ENCODE results near the gene RFTN1. TPM values are rescaled to one million over a fixed set of nuclear protein-coding genes. Genes with fewer than 3 reads are reported as not detected.

The RFTN1 gene
- total and polyA plus RNA-seq, 10 of the 15 experiments (the other 5 are each of a cell fraction or from before 2014, with no cell fraction given), result 20.6 to 213 (median 147) TPM

DNA sequence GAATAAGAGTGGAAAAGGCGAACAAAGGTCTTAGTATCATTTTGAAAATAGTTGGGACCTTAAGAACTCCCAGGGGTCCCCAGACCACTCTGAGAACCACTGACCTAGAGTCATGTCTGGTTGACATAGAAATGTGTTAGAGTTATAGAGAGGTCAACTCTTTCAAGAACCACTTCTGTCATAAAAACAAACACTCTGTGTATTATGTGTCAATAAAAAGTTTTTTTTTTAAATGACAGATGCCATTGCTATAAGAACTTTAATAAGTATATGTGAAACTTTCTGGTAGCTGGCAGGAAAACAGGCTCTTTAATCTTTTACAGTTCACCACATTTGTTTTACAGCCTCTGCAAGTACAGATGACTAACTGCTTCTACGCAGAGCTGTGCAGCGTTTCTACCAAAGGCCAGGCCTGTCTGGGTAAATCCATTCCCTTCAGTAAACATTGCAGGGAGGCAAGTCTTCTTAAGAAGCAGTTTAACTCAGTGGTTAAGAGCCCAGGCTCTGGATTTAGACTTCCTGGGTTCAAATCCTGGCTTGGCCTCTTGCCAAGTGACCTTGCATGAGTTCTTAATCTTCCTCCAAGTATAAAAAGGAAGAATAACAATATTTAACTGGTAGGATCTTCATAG, 56.6 kb downstream of the RFTN1 start:
- WGBS (ENCODE audit: insufficient coverage, insufficient replicate concordance, low lambda C conversion rate, missing lambda C conversion rate), result 80% methylated on average over 3 of the region's 3 CpGs
- Histone ChIP-seq H3K27me3 (replicated peaks in 1 of 2; ENCODE audit: control insufficient read depth in 2 of 2, insufficient read depth in 2 of 2, low read length in 1 of 2) (no peaks in the 10 kb centered on the region), H3K79me2 (ENCODE audit: control insufficient read depth, insufficient read depth, low read length) (peaks cover 25% of the 10 kb centered on the region), H3K4me3 (no peak overlapping the region), H3K36me3 (ENCODE audit: control insufficient read depth in 2 of 2, insufficient read depth in 2 of 2, low read length in 1 of 2) (peaks cover 6 to 7% of the 10 kb centered on the region in 2 experiments), H3K4me1 (ENCODE audit: control insufficient read depth, insufficient read depth, low read length) (no peaks in the 10 kb centered on the region), H3K27ac (ENCODE audit: control insufficient read depth, insufficient read depth) (no peak overlapping the region), H4K20me1 (ENCODE audit: control insufficient read depth, insufficient read depth) (no peaks in the 10 kb centered on the region; the same call in 1 of the 2 replicates), H2AFZ (ENCODE audit: control insufficient read depth, low read depth, low read length) (no peak overlapping the region), H3K9me3 (replicated peaks; ENCODE audit: control insufficient read depth, insufficient read depth, low read length) (no peaks in the 10 kb centered on the region), H3K9ac (ENCODE audit: control insufficient read depth, insufficient read depth, low read length) (no peak overlapping the region), H3K4me2 (ENCODE audit: control insufficient read depth, insufficient read depth) (no peak overlapping the region)
- in situ Hi-C loops (cut with MboI), result no loop called here
- FAIRE-seq, result no peak
- SMC1A ChIA-PET (ENCODE audit: uncharacterized antibody, unreplicated experiment), result no interaction called here
- no peak for TF ChIP-seq HDAC2 (IDR thresholded peaks at IDR 0.05)
- TF ChIP-seq BMI1 (IDR thresholded peaks at IDR 0.05; ENCODE audit: borderline replicate concordance), result no peak
- no peak for TF ChIP-seq JUND (IDR thresholded peaks at IDR 0.05; ENCODE audit: low read depth, low read length)
- TF ChIP-seq MEF2B (IDR thresholded peaks at IDR 0.05; ENCODE audit: partially characterized antibody, poor library complexity, severe bottlenecking), result no peak
- no peak for TF ChIP-seq ATF3 (IDR thresholded peaks at IDR 0.05; ENCODE audit: borderline replicate concordance, extremely low read depth, low read depth, low read length)
- TF ChIP-seq ZNF24 (IDR thresholded peaks at IDR 0.05), result no peak
- TF ChIP-seq SREBF1 (IDR thresholded peaks at IDR 0.05; ENCODE audit: low read length), result no peak
- no peak for TF ChIP-seq CBX3 (IDR thresholded peaks at IDR 0.05; ENCODE audit: borderline replicate concordance, low read depth)
- no peak for TF ChIP-seq EP300 (IDR thresholded peaks at IDR 0.05; ENCODE audit: borderline replicate concordance in 1 of 2, control insufficient read depth in 1 of 2, low read depth in 2 of 2, low read length in 2 of 2)
- no peak for TF ChIP-seq SIX5 (IDR thresholded peaks at IDR 0.05; ENCODE audit: low read depth, low read length, severe bottlenecking)
- TF ChIP-seq BRCA1 (IDR thresholded peaks at IDR 0.05; ENCODE audit: low read depth, low read length), result no peak
- TF ChIP-seq, protein P1, sequence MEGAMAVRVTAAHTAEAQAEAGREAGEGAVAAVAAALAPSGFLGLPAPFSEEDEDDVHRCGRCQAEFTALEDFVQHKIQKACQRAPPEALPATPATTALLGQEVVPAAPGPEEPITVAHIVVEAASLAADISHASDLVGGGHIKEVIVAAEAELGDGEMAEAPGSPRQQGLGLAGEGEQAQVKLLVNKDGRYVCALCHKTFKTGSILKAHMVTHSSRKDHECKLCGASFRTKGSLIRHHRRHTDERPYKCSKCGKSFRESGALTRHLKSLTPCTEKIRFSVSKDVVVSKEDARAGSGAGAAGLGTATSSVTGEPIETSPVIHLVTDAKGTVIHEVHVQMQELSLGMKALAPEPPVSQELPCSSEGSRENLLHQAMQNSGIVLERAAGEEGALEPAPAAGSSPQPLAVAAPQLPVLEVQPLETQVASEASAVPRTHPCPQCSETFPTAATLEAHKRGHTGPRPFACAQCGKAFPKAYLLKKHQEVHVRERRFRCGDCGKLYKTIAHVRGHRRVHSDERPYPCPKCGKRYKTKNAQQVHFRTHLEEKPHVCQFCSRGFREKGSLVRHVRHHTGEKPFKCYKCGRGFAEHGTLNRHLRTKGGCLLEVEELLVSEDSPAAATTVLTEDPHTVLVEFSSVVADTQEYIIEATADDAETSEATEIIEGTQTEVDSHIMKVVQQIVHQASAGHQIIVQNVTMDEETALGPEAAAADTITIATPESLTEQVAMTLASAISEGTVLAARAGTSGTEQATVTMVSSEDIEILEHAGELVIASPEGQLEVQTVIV (IDR thresholded peaks at IDR 0.05; ENCODE audit: borderline replicate concordance, partially characterized antibody), result no peak
- TF ChIP-seq, protein P2, sequence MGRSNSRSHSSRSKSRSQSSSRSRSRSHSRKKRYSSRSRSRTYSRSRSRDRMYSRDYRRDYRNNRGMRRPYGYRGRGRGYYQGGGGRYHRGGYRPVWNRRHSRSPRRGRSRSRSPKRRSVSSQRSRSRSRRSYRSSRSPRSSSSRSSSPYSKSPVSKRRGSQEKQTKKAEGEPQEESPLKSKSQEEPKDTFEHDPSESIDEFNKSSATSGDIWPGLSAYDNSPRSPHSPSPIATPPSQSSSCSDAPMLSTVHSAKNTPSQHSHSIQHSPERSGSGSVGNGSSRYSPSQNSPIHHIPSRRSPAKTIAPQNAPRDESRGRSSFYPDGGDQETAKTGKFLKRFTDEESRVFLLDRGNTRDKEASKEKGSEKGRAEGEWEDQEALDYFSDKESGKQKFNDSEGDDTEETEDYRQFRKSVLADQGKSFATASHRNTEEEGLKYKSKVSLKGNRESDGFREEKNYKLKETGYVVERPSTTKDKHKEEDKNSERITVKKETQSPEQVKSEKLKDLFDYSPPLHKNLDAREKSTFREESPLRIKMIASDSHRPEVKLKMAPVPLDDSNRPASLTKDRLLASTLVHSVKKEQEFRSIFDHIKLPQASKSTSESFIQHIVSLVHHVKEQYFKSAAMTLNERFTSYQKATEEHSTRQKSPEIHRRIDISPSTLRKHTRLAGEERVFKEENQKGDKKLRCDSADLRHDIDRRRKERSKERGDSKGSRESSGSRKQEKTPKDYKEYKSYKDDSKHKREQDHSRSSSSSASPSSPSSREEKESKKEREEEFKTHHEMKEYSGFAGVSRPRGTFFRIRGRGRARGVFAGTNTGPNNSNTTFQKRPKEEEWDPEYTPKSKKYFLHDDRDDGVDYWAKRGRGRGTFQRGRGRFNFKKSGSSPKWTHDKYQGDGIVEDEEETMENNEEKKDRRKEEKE (IDR thresholded peaks at IDR 0.05), result no peak
- no peak for TF ChIP-seq SREBF2 (IDR thresholded peaks at IDR 0.05; ENCODE audit: low read length)
- TF ChIP-seq JUNB (IDR thresholded peaks at IDR 0.05), result no peak
- TF ChIP-seq ELK1 (IDR thresholded peaks at IDR 0.05; ENCODE audit: low read depth, low read length), result no peak
- BruUV-seq (replicated peaks), result no TSS peak
- intact Hi-C loops (cut with micrococcal nuclease; ENCODE audit: unreplicated experiment), result no loop called here
- ATAC-seq, result no peak
- no peak for DNase-seq (ENCODE audit: low read depth, low spot score)
- RAD21 ChIA-PET (ENCODE audit: unreplicated experiment), result interaction anchor here (1.0 kb wide), 2 partner anchors 90 to 189 kb away, joined by 3 read pairs; no protein-coding TSS in a partner anchor
- POLR2A ChIA-PET, result no interaction called here
- CTCF ChIA-PET, result no interaction called here
